GM12873 (cell line): Measurements from ENCODE around the gene ADGRL3.

Experiments
- TF ChIP-seq, protein P1 (sequence below): IDR thresholded peaks from 2 replicates; pipeline ENCODE4 v1.5.1; 2012; ENCODE audit warnings: low read depth, mild to moderate bottlenecking, moderate library complexity, low read length, control low read depth; ENCODE audit not compliant: insufficient read depth; ENCODE audit errors: missing control alignments

Gene ADGRL3

DNA sequence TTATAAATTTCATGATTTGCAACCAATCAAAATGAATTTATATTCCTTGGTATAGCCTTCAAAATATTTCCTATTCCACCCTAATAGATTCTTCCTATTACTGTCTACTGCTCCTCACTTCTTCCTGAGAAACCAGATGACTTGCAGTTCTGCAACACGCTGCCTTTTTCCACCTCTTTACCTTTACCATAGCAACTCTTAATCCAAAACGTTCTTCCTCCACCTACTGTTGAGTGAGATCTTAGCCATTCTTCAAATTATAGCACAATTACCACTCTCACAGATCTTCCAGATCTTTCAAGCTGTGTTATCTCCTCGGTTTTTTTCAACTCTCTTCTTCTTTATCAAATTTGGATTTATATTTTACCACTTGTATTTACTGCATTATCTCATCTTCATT lies 289.8 kb downstream of the ADGRL3 start:
- TF ChIP-seq, protein P1, sequence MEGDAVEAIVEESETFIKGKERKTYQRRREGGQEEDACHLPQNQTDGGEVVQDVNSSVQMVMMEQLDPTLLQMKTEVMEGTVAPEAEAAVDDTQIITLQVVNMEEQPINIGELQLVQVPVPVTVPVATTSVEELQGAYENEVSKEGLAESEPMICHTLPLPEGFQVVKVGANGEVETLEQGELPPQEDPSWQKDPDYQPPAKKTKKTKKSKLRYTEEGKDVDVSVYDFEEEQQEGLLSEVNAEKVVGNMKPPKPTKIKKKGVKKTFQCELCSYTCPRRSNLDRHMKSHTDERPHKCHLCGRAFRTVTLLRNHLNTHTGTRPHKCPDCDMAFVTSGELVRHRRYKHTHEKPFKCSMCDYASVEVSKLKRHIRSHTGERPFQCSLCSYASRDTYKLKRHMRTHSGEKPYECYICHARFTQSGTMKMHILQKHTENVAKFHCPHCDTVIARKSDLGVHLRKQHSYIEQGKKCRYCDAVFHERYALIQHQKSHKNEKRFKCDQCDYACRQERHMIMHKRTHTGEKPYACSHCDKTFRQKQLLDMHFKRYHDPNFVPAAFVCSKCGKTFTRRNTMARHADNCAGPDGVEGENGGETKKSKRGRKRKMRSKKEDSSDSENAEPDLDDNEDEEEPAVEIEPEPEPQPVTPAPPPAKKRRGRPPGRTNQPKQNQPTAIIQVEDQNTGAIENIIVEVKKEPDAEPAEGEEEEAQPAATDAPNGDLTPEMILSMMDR, result no peak

DNA sequence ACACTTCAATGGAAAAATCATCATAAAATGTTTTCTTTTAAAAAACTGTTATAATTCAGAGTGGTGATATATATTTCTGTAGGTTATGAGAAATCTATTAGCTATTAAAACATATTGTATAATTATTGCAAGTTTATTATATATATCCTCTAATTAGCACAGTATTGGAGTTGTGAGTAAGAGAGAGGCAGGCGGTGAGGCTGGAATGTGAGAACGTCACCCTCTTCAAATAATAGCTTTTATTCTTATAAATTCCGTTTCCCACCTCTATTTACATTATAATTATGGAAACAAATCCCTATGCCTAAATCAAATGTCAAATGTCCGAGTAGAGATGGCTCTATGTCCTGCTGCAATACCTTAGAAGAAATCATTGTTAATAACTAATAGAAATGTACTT lies 292.9 kb downstream of the ADGRL3 start:
- TF ChIP-seq, protein P1, result no peak

DNA sequence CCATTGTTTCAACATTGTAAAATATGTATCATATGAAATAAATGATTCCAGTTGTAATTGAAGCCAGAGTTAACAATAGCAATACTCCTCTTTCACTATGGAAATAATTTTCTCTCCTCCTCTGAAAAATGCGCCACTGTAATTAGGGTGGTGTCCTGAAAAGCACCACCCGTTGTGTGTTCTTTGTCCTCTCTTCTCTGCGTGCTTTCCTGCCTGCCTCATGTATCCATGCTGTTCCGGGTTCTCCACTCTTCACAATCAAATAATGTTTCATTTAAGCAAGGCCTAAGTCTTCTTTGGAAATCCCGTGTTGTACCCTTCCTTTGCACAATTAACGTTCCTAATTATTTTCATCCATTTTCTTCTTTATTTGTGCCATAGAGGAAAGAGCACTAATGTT lies 293.3 kb downstream of the ADGRL3 start:
- TF ChIP-seq, protein P1, result no peak

DNA sequence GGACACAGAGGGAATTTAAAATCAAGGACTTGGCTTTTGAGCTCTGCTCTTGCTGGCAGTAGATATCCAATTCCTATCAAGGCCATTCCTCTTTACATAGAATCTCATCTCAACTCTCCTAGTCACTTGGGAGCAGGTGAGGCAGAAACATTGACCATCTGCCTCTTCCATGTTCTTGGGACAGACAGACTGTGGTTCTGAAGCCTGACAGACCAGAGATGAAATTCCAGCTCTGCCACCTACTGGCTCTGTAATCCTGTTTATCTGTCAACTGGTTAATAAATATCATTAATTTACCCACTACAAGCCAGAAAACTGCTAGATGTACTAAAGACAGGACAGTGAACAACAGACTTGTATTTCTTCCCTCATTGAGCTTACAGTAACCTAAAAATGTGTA lies 300.8 kb downstream of the ADGRL3 start:
- TF ChIP-seq, protein P1, result no peak

DNA sequence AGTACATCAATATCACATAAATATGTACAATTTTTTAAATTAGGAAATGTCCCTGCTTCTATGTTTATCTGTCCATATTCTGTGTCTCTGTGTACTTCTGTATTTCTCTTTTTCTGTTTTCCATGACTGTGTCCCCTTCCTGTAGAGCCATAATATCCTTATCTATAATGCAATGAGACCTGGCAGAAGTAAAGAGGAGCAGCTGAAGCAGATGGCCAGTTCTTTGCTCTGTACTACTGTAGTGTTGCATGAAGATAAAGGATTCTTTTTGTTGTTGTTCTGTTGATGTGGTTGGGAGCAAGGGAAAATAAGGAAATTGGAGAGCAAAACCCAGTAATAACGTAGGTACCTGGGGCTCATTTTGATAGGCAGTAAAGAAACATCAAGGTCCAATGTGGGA lies 301.7 kb downstream of the ADGRL3 start:
- TF ChIP-seq, protein P1, result no peak

DNA sequence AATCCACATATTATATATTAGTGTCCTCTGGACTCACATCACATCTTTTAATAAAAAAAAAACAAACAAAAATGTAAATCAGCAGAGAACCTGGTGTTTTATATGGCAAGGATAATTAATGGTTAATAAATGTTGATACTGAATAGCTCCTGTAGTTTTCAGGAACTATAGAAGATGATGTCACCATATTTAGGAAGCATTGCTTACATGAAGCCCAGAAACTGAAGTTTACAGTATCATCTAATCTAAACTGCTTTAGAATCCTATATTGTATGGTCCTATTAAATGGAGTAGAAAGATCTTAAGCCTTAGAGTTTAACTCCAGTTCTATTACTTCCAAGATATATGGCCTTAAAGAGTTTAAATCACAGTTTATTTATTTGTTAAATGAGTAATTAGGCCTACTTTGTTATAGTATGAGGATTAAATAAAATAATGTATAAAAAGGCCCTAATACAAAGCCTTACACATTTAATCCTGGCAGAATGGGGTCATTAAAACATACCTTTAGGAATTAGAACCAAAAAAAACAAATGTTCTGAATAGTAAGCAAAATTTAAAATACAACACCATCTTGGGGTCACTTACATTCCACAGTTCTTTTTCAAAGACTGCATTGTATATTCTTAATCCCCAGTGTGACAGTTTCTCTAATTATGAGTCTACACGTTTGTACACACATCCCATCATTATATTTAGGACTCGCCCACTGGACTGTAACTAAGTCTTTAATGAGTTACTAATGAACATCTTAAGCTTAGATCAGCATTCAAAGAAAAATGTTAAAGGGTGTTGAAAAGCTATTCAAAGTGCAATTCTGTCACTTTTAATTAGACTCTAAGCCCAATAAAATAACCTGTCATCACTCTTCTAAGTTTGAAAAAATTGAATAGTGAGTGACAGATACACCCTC lies 305.9 kb downstream of the ADGRL3 start:
- TF ChIP-seq, protein P1, result no peak

DNA sequence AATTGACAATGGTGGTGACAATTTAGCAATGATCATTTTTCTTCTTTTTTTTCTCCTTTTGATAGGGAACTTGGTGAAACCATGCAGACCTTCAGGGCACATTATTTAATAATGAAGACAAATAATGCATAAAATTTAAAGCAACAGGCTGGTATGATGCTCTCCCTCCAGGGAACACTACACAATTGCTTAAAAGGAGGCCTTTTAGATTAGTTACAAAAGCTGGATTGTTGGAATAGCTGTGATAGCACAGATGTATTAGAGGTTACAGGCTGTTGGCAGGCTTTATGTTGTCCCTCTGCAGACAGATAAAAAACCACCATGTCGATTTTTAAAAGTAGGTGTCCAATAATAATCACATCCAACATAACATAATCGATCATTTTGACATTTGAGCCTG lies 307.0 kb downstream of the ADGRL3 start:
- TF ChIP-seq, protein P1, result no peak
